GM18867 (cell line): Measurements from ENCODE around the gene FAM118B.

ENCODE experiments used
- ATAC-seq: cut with Tn5 transposase; IDR thresholded peaks from one replicate; pipeline ENCODE4 v1.9.1; 2021; ENCODE audit warnings: mild to moderate bottlenecking, moderate library complexity; ENCODE audit not compliant: unreplicated experiment

Gene FAM118B

DNA sequence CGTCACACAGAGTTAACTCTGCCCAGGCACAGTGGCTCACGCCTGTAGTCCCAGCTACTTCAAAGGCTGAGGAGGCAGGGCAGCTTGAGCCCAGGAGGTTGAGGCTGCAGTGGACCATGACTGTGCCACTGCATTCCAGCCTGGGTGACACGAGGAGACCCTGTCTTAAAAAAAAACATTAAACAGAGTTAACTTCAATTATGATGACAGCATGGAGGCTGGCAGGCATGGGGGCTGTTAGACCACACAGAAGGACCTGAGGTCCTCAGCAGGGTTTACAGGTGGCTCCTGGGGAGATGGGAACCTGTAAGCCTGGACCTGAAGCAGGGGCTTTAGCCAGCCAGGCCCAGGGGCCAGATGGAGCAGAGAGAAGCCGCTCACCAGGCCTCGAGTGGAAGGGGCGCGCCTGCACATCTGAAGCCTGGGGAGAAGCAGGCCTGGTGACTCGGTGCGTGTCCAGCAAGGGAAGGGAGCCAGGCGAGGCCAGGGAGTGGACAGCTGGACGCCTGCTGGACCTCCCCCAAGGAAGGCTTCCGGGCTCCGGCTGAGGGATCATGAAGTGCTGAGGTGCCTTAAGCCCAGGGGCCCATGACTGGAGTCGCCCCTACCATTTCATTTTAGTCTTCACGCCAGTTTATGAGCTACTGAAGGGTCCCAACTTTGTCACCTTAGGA lies 25.4 kb upstream of the FAM118B start:
- ATAC-seq: no peak

DNA sequence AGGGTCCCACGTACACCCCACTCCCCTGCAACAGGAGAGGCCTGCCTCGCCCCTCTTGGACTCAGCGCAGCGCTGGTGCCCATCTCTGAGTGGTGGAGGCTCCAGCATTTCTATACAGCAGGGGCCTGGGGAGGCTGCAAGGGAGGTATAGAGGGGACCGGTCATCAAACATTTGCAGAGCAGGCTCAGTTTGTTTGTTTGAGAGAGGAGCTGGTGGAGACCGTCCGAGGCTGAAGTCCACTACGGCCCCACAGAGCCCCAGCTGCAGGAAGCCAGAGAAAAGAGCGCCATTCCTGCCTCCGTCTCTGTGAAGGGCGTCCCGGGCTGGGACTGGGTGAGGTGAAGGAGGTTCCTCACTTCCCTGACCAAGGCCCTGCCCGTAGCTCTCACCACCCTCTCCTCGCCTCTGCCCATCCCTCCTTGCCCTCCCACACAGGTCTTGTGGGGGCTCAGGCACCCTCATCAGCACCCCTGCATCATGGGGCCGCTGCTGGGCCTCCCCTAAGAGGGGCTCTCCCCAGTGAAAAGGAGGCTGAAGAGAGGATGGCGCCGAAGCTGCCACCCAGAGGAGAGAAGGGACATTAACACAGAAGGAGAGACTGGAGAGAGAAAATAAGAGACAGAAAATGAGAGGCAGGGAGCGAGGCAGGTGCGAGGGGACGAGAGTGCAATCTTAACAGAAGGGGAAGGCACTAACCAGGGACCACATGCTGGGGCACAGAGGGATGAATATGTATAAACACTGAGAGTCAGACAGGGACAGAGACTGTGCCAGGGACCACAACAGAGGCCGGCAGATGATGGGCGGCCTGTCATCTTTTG lies 24.7 kb upstream of the FAM118B start:
- no peak for ATAC-seq

DNA sequence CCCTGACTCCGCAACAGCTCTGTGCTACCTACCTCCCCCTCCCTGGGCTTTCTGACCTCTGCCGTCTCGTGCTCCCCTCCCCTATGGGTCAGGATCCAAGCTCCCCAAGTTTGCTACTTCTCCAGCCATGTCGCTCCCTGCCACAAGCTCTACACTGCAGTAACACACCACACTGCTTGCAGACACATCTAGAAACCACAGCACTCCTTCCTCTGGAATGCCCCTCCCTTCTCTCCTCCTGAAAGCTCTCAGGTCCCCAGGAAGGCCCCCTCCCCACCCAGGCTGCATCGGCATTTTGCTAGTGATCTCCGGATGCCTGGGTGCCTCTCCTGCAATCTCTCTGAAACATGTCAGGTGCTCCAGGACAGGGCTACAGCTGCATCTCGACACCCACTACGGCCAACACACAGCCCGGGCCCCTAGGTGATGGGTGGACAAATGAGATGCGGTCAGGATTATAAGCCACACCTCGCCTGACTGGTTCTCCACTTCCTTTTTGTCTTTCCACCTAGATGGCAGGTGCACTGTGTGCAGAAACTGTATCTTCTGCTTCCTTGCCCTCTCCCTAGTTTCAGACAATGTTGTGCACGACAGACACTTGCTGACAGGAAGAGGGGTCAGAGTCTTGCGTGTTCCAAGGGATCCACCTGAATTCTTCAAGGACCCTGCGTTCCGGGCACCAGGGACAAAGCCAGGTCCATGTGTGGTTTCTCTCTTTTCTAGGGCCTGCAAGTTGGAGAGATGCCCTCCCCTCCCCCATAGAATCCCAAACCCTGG lies 23.1 kb upstream of the FAM118B start:
- peak; percentile 84 for ATAC-seq

- peak; percentile 74 for ATAC-seq
These were observed 22.3 kb upstream of the FAM118B start for GRCh38 chr11:126189109-126189929.

DNA sequence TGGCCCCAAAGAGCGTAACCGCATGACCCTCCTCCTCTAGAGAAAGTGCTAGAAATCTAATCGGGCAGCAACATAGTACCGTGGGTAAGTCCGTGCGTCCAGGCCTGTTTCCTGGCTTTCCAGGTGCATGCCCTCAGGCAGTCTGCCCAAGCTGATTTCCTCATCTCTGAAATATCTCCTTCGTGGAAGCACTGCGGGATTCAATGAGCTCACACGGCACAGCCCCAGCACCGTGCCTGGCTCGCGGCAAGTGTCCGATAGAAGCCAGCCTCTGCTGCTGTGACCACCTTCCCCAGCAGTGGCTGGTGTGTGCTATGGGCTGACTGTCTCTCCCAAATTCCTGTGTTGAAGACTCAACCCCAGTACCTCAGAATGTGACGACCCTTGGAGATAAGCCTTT lies 20.8 kb upstream of the FAM118B start:
- ATAC-seq: no peak

- ATAC-seq: no peak
These were observed 20.1 kb upstream of the FAM118B start for GRCh38 chr11:126191379-126192073.

- no peak for ATAC-seq
These were observed 19.2 kb upstream of the FAM118B start for GRCh38 chr11:126192361-126192760.

GRCh38 chr11:126193038-126193478 lies 18.5 kb upstream of the FAM118B start:
- ATAC-seq: no peak

DNA sequence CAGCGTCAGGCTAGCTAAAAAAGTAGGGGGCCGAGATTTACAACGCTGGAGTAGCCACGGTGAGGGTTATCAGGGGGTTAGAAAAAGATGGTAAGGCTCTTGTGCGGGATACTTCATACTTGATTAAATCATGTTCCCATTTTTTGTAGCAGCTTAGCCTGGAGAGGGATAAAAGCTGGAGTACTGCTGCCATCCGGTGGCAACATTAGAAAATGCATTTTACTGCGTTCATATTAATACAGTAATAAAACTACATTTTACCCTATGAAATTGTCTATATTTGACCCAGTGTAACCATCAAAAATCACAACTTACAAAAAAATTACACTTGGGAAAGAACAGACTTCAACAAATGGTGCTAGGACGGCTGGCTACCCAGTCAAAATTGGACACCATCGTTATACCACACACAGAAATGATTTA lies 17.4 kb upstream of the FAM118B start:
- ATAC-seq: no peak

- ATAC-seq: no peak
These were observed 16.5 kb upstream of the FAM118B start for GRCh38 chr11:126195119-126195518.

DNA sequence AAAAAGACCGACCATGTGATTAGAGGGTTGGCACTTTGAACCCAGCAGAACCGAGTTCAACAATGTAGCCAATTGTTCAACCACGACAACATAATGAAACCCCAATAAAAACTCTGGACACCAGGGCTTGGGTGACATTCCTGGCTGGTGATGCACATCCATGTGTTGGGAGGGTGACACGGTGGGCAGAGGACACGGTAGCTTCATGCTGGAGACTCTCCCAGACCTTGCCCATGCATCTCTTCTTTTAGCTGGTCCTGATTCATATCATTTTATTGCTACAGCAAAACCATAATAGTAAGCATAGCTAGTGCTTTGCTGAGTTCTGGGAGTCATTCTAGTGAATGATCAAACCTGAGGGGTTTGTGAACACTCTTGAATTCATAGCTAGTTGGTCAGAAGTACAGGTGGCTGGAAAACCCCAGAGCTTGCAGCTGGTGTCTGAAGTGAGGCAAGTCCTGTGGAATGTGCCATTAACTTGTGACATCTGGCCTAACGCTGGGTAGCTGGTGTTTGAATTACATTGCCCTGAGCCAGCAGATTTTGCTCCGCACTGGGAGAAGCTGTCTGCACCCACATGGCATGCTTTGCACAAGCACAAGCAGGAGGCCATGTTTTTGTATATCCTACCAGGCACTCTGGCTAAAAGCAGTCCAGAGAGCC lies 14.2 kb upstream of the FAM118B start:
- no peak for ATAC-seq

DNA sequence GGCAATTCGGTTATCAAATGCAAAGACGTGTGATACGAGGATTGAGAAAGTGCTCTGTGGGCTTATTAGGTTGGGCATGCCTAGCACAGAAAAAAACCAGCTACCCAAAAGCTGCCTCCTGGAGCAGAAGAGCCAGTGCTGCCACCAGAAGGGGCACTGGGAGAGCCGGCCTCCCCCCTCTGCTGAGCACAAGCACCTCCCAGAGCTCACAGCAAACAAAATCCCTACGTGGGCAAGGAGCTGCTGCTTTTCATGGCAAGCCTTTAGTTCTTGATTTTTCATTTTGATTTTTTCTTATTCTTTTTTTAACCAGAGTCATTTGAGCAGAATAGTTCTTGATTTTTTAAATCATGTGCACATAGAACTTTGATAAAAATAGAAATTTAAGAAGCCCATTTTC lies 12.9 kb upstream of the FAM118B start:
- no peak for ATAC-seq

- ATAC-seq: no peak
These were observed 8.8 kb upstream of the FAM118B start for GRCh38 chr11:126202646-126203359.

DNA sequence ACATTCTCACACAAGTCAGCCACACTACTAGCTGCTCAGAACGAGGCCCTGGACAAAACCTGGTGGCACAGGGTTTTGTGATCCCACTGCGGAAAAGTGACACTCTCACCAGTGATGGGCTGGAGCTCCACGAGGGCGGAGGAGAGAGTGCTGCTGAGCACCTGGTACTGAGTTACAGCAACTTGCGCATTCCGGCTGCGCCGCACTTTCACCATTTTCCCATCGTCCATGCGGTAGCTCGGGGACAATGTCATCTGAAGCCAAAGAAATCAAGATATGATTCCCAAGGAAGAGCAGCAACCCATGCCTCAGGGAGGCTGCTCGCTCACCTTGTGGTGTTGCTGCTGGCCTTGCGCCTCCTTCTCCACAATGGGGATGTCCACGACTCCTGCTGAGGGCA lies 6.2 kb upstream of the FAM118B start:
- no peak for ATAC-seq

DNA sequence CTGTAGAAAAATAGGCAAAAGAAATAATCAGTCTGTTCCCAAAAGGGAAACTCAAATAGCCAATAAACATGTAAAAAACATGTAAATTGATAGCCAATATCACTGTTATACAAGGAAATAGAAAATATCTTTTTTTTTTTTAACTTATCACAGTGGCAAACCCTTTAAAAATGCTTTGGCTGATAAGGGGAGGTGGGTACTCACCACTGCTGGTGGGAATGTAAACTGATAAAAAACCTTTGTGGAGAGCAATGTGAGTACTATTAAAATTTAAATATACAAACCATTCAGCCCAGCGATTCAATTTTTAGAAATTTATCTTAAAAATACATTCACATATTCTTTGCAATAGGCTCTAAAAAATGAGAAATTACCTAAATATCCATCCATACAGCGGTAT lies 3.7 kb upstream of the FAM118B start:
- ATAC-seq: no peak

GRCh38 chr11:126210871-126211235 lies 729 bp upstream of the FAM118B start:
- ATAC-seq: no peak

GRCh38 chr11:126212089-126212660 lies 593 bp downstream of the FAM118B start:
- ATAC-seq: no peak

- ATAC-seq: no peak
These were observed 2.9 kb downstream of the FAM118B start for GRCh38 chr11:126214441-126214840.

DNA sequence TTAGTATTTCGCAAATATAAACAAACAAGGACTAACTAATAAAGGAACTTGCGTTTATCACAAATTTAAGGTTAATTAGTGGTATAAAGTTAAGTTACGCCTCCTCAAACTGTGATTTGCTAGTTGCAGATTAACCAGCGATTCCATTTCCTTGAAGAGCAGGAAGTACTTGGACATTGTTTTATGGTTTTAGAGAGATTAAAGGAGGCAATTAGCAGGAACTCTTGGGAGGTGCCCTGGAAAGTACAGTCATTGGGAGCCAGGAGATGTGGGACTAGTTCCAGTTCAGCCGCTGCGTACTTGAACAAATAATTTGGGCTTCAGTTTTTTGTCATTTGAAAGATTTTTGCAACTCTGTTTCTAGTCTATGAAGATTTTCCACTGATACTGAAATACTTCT lies 3.3 kb downstream of the FAM118B start:
- no peak for ATAC-seq
